Measurements from ENCODE around the gene PLA2G12A. TPM values are rescaled to one million over a fixed set of nuclear protein-coding genes. Genes with fewer than 3 reads are reported as not detected.

PLA2G12A gene
- polyA plus RNA-seq, 1 donor: 85.4 TPM

- peak overlapping the region; percentile 68 for H3K4me3 ChIP-seq (ENCODE audit: low read length)
- H3K36me3 ChIP-seq (ENCODE audit: control insufficient read depth, insufficient read depth, low read length): no peaks in the 10 kb centered on the region
- peak overlapping the region; percentile 100 for H3K27ac ChIP-seq (ENCODE audit: low read length)
- peak; percentile 55 to 72 for DNase-seq
- peaks cover 12% of the 10 kb centered on the region for H3K4me1 ChIP-seq (ENCODE audit: control insufficient read depth, insufficient read depth, low read length)
- WGBS (ENCODE audit: insufficient coverage, low lambda C conversion rate): 29% methylated on average over 4 of the region's 21 CpGs
- H3K9me3 ChIP-seq (ENCODE audit: control insufficient read depth, low read depth, low read length): no peaks in the 10 kb centered on the region
- no peaks in the 10 kb centered on the region for H3K27me3 ChIP-seq (ENCODE audit: control insufficient read depth, insufficient read depth, low read length)
Measured at GRCh38 chr4:109730619-109731545, 1.0 kb upstream of the PLA2G12A start.

- DNase-seq: peak in 1 of 2 donors; percentile 79
- H3K36me3 ChIP-seq (ENCODE audit: control insufficient read depth, insufficient read depth, low read length): no peaks in the 10 kb centered on the region
- no CpG with 5 or more reads among the region's 25 CpGs for WGBS (ENCODE audit: insufficient coverage, low lambda C conversion rate)
- no peaks in the 10 kb centered on the region for H3K27me3 ChIP-seq (ENCODE audit: control insufficient read depth, insufficient read depth, low read length)
- H3K9me3 ChIP-seq (ENCODE audit: control insufficient read depth, low read depth, low read length): no peaks in the 10 kb centered on the region
- peak overlapping the region; percentile 95 for H3K27ac ChIP-seq (ENCODE audit: low read length)
- H3K4me3 ChIP-seq (ENCODE audit: low read length): peak overlapping the region; percentile 74
- peaks cover 6% of the 10 kb centered on the region for H3K4me1 ChIP-seq (ENCODE audit: control insufficient read depth, insufficient read depth, low read length)
Measured at GRCh38 chr4:109729117-109729717, 653 bp downstream of the PLA2G12A start.

- 32% methylated on average over 2 of the region's 6 CpGs for WGBS (ENCODE audit: insufficient coverage, low lambda C conversion rate)
- Histone ChIP-seq H3K36me3 (ENCODE audit: control insufficient read depth, insufficient read depth, low read length) (peaks cover under 1% of the 10 kb centered on the region), H3K9me3 (ENCODE audit: control insufficient read depth, low read depth, low read length) (no peaks in the 10 kb centered on the region), H3K27me3 (ENCODE audit: control insufficient read depth, insufficient read depth, low read length) (no peaks in the 10 kb centered on the region), H3K4me3 (ENCODE audit: low read length) (peak overlapping the region; percentile 74), H3K27ac (ENCODE audit: low read length) (peak overlapping the region; percentile 95), H3K4me1 (ENCODE audit: control insufficient read depth, insufficient read depth, low read length) (peaks cover 6% of the 10 kb centered on the region)
- DNase-seq: peak in 1 of 2 donors; percentile 45
Measured at GRCh38 chr4:109728385-109728784, 1.5 kb downstream of the PLA2G12A start.

- H3K27me3 ChIP-seq (ENCODE audit: control insufficient read depth, insufficient read depth, low read length): no peaks in the 10 kb centered on the region
- H3K4me1 ChIP-seq (ENCODE audit: control insufficient read depth, insufficient read depth, low read length): no peaks in the 10 kb centered on the region
- H3K4me3 ChIP-seq (ENCODE audit: low read length): no peak overlapping the region
- peaks cover 4% of the 10 kb centered on the region for H3K36me3 ChIP-seq (ENCODE audit: control insufficient read depth, insufficient read depth, low read length)
- H3K9me3 ChIP-seq (ENCODE audit: control insufficient read depth, low read depth, low read length): no peaks in the 10 kb centered on the region
- DNase-seq: no peak
- no peak overlapping the region for H3K27ac ChIP-seq (ENCODE audit: low read length)
- WGBS (ENCODE audit: insufficient coverage, low lambda C conversion rate): no CpG with 5 or more reads among the region's 2 CpGs
Measured at GRCh38 chr4:109723110-109723509, 6.8 kb downstream of the PLA2G12A start.

GRCh38 chr4:109722357-109722756 lies 7.5 kb downstream of the PLA2G12A start:
- H3K27ac ChIP-seq (ENCODE audit: low read length): no peak overlapping the region
- H3K4me1 ChIP-seq (ENCODE audit: control insufficient read depth, insufficient read depth, low read length): no peaks in the 10 kb centered on the region
- no peaks in the 10 kb centered on the region for H3K9me3 ChIP-seq (ENCODE audit: control insufficient read depth, low read depth, low read length)
- no peaks in the 10 kb centered on the region for H3K27me3 ChIP-seq (ENCODE audit: control insufficient read depth, insufficient read depth, low read length)
- no peak for DNase-seq
- H3K36me3 ChIP-seq (ENCODE audit: control insufficient read depth, insufficient read depth, low read length): peaks cover 5% of the 10 kb centered on the region
- H3K4me3 ChIP-seq (ENCODE audit: low read length): no peak overlapping the region

- no peaks in the 10 kb centered on the region for H3K4me1 ChIP-seq (ENCODE audit: control insufficient read depth, insufficient read depth, low read length)
Measured at GRCh38 chr4:109721033-109721432, 8.8 kb downstream of the PLA2G12A start.

GRCh38 chr4:109719604-109720003 lies 10.3 kb downstream of the PLA2G12A start:
- no peak overlapping the region for H3K4me3 ChIP-seq (ENCODE audit: low read length)
- no peak overlapping the region for H3K27ac ChIP-seq (ENCODE audit: low read length)
- H3K36me3 ChIP-seq (ENCODE audit: control insufficient read depth, insufficient read depth, low read length): peaks cover 19% of the 10 kb centered on the region
- no peaks in the 10 kb centered on the region for H3K4me1 ChIP-seq (ENCODE audit: control insufficient read depth, insufficient read depth, low read length)
- WGBS (ENCODE audit: insufficient coverage, low lambda C conversion rate): 100% methylated on average over 1 of the region's 4 CpGs
- no peak for DNase-seq
- no peaks in the 10 kb centered on the region for H3K9me3 ChIP-seq (ENCODE audit: control insufficient read depth, low read depth, low read length)
- H3K27me3 ChIP-seq (ENCODE audit: control insufficient read depth, insufficient read depth, low read length): no peaks in the 10 kb centered on the region

More at GRCh38 chr4:109721033-109721432, 8.8 kb downstream of the PLA2G12A start:
- Histone ChIP-seq H3K36me3 (ENCODE audit: control insufficient read depth, insufficient read depth, low read length) (peaks cover 16% of the 10 kb centered on the region), H3K9me3 (ENCODE audit: control insufficient read depth, low read depth, low read length) (no peaks in the 10 kb centered on the region), H3K27ac (ENCODE audit: low read length) (no peak overlapping the region), H3K4me3 (ENCODE audit: low read length) (no peak overlapping the region), H3K27me3 (ENCODE audit: control insufficient read depth, insufficient read depth, low read length) (no peaks in the 10 kb centered on the region)
- no peak for DNase-seq
- 100% methylated on average over 1 of the region's 7 CpGs for WGBS (ENCODE audit: insufficient coverage, low lambda C conversion rate)

GRCh38 chr4:109718759-109719158 lies 11.1 kb downstream of the PLA2G12A start:
- peaks cover 24% of the 10 kb centered on the region for H3K36me3 ChIP-seq (ENCODE audit: control insufficient read depth, insufficient read depth, low read length)
- WGBS (ENCODE audit: insufficient coverage, low lambda C conversion rate): no CpG with 5 or more reads among the region's 1 CpG
- H3K27me3 ChIP-seq (ENCODE audit: control insufficient read depth, insufficient read depth, low read length): no peaks in the 10 kb centered on the region
- H3K27ac ChIP-seq (ENCODE audit: low read length): no peak overlapping the region
- no peak overlapping the region for H3K4me3 ChIP-seq (ENCODE audit: low read length)
- H3K4me1 ChIP-seq (ENCODE audit: control insufficient read depth, insufficient read depth, low read length): no peaks in the 10 kb centered on the region
- DNase-seq: no peak
- H3K9me3 ChIP-seq (ENCODE audit: control insufficient read depth, low read depth, low read length): no peaks in the 10 kb centered on the region

- Histone ChIP-seq H3K27me3 (ENCODE audit: control insufficient read depth, insufficient read depth, low read length) (no peaks in the 10 kb centered on the region), H3K27ac (ENCODE audit: low read length) (no peak overlapping the region), H3K9me3 (ENCODE audit: control insufficient read depth, low read depth, low read length) (no peaks in the 10 kb centered on the region), H3K36me3 (ENCODE audit: control insufficient read depth, insufficient read depth, low read length) (peaks cover 29% of the 10 kb centered on the region), H3K4me3 (ENCODE audit: low read length) (no peak overlapping the region), H3K4me1 (ENCODE audit: control insufficient read depth, insufficient read depth, low read length) (no peaks in the 10 kb centered on the region)
- peak; percentile 45 to 64 for DNase-seq
- 80% methylated on average over 1 of the region's 3 CpGs for WGBS (ENCODE audit: insufficient coverage, low lambda C conversion rate)
Measured at GRCh38 chr4:109713500-109713899, 16.4 kb downstream of the PLA2G12A start.

- Histone ChIP-seq H3K4me1 (ENCODE audit: control insufficient read depth, insufficient read depth, low read length) (peaks cover 8% of the 10 kb centered on the region), H3K36me3 (ENCODE audit: control insufficient read depth, insufficient read depth, low read length) (peaks cover 21% of the 10 kb centered on the region), H3K9me3 (ENCODE audit: control insufficient read depth, low read depth, low read length) (no peaks in the 10 kb centered on the region), H3K27me3 (ENCODE audit: control insufficient read depth, insufficient read depth, low read length) (no peaks in the 10 kb centered on the region), H3K27ac (ENCODE audit: low read length) (no peak overlapping the region), H3K4me3 (ENCODE audit: low read length) (no peak overlapping the region)
- WGBS (ENCODE audit: insufficient coverage, low lambda C conversion rate): no CpG with 5 or more reads among the region's 1 CpG
- DNase-seq: no peak
Measured at GRCh38 chr4:109708990-109709389, 20.9 kb downstream of the PLA2G12A start.

Measured in large intestine (tissue), 3 donors.